PC-3 (cell line): Measurements from ENCODE around the gene INSL3. TPM values are rescaled to one million over a fixed set of nuclear protein-coding genes. Genes with fewer than 3 reads are reported as not detected.
A peak's percentile ranks its signal among the peaks of the same experiment; 100 is the strongest.

Experiments used
- ATAC-seq: fragments of 200-7000 bp; cut with Tn5 transposase; 2 replicates; pipeline ENCODE4 v1.9.1; 2020; ENCODE audit warnings: mild to moderate bottlenecking, moderate library complexity
- BruUV-seq: library from RNA; stranded (reverse); fragments of 400-500 nt; replicated peaks from 2 replicates; lab custom pipeline; 2021; lab: Mats Ljungman, UMichigan
- CTCF ChIA-PET: fragments of 300-600 bp; sonication (Branson Sonifier 250); formaldehyde crosslinking; loops from one replicate; lab custom pipeline; 2022; ENCODE audit warnings: antibody characterized with exemption; lab: Charles Lee
- POLR2A ChIA-PET: fragments of 300-600 bp; sonication (Branson Sonifier 250); formaldehyde crosslinking; loops from one replicate; lab custom pipeline; 2022; ENCODE audit warnings: antibody characterized with exemption; ENCODE audit not compliant: unreplicated experiment; lab: Charles Lee
- DNase-seq: peaks from one replicate; pipeline ENCODE4 v3.0.0-alpha.2; 2015
- H2AFZ ChIP-seq: fragments of 300-600 bp; sonication (generic); 2 replicates; pipeline ENCODE4 v1.6.0; 2016; ENCODE audit warnings: antibody characterized with exemption, low read length
- H3F3A ChIP-seq: fragments of 300-600 bp; sonication (generic); one replicate; pipeline ENCODE4 v1.6.0; 2017; ENCODE audit warnings: antibody characterized with exemption, low read length, control low read depth, mild to moderate bottlenecking; ENCODE audit not compliant: unreplicated experiment
- H3K27ac ChIP-seq: fragments of 300-600 bp; sonication (generic); 2 replicates; pipeline ENCODE4 v1.5.1; 2016; ENCODE audit warnings: mild to moderate bottlenecking, low read length
- H3K27me3 ChIP-seq: fragments of 300-600 bp; sonication (generic); 2 replicates; pipeline ENCODE4 v1.6.1; 2016; ENCODE audit warnings: low read length, mixed read lengths
- H3K36me3 ChIP-seq: fragments of 300-600 bp; sonication (generic); 2 replicates; pipeline ENCODE4 v1.6.1; 2016; ENCODE audit warnings: low read depth, mixed run types, low read length, mixed read lengths
- H3K4me1 ChIP-seq: fragments of 300-600 bp; sonication (generic); 2 replicates; pipeline ENCODE4 v1.5.1; 2016; ENCODE audit warnings: low read length; ENCODE audit not compliant: insufficient read depth
- H3K4me2 ChIP-seq: fragments of 300-600 bp; sonication (generic); 2 replicates; pipeline ENCODE4 v1.6.0; 2016; ENCODE audit warnings: low read length
- H3K4me3 ChIP-seq: fragments of 300-600 bp; sonication (generic); 2 replicates; pipeline ENCODE4 v1.5.1; 2016; ENCODE audit warnings: mild to moderate bottlenecking, low read length, mixed read lengths
- H3K79me2 ChIP-seq: fragments of 300-600 bp; sonication (generic); 2 replicates; pipeline ENCODE4 v1.6.1; 2017; ENCODE audit warnings: low read length, mixed read lengths
- H3K9ac ChIP-seq: fragments of 300-600 bp; sonication (generic); 2 replicates; pipeline ENCODE4 v1.6.0; 2016; ENCODE audit warnings: mild to moderate bottlenecking, low read length
- H3K9me2 ChIP-seq: fragments of 300-600 bp; sonication (generic); replicated peaks from 2 replicates; pipeline ENCODE4 v1.6.1; 2016; ENCODE audit warnings: mixed run types, low read length, mixed read lengths
- H3K9me3 ChIP-seq: fragments of 300-600 bp; sonication (generic); 2 replicates; pipeline ENCODE4 v1.6.1; 2016; ENCODE audit warnings: low read length, mixed read lengths
- H4K20me1 ChIP-seq: fragments of 300-600 bp; sonication (generic); 2 replicates; pipeline ENCODE4 v1.6.1; 2016; ENCODE audit warnings: low read length, mixed read lengths
- CTCF ChIP-seq: fragments of 300-600 bp; sonication (generic); conservative IDR thresholded peaks from 2 replicates; pipeline ENCODE4 v1.5.1; 2017; ENCODE audit warnings: antibody characterized with exemption, low read depth, mild to moderate bottlenecking, low read length
- EZH2 ChIP-seq: fragments of 300-600 bp; sonication (generic); IDR thresholded peaks from one replicate; pipeline ENCODE4 v1.6.1; 2017; ENCODE audit warnings: antibody characterized with exemption, mild to moderate bottlenecking, low read length; ENCODE audit not compliant: unreplicated experiment
- EZH2phosphoT487 ChIP-seq: fragments of 300-600 bp; sonication (generic); IDR thresholded peaks from 2 replicates; pipeline ENCODE4 v1.6.1; 2018; ENCODE audit warnings: mild to moderate bottlenecking, antibody characterized with exemption, low read length, borderline replicate concordance
- intact Hi-C: fragments of 100-400 bp; cut with micrococcal nuclease; formaldehyde crosslinking; loops from 2 replicates; pipeline ENCODE4 v1.9.0; 2023
- total RNA-seq: library from RNA; depleted of rRNA; stranded (reverse); fragments of >200 nt; gene quantifications from 2 replicates; pipeline ENCODE4 v1.2.3, GENCODE V29; 2014

The INSL3 gene
- total RNA-seq, 1 experiment from 2014 or later: not detected

GRCh38 chr19:17843908-17844490 lies 22.7 kb upstream of the INSL3 start:
- DNase-seq (no peak), ATAC-seq (no peak)
- POLR2A ChIA-PET: interaction anchor here (0.6 kb wide), 1 partner anchor 15 kb away, joined by 4 read pairs; the partner anchor contains the start of gene RPL18A
- Histone ChIP-seq H3K79me2 (peaks cover 14% of the 10 kb centered on the region), H3K9me3 (no peaks in the 10 kb centered on the region), H3K4me2 (no peak overlapping the region), H3K36me3 (no peaks in the 10 kb centered on the region), H3K27ac (no peak overlapping the region), H4K20me1 (no peaks in the 10 kb centered on the region), H3K4me1 (peaks cover 19% of the 10 kb centered on the region), H3K27me3 (no peaks in the 10 kb centered on the region), H2AFZ (no peak overlapping the region), H3K9me2 (no peaks in the 10 kb centered on the region), H3F3A (no peaks in the 10 kb centered on the region), H3K4me3 (no peak overlapping the region), H3K9ac (no peak overlapping the region)
- no peak for TF ChIP-seq CTCF
- no peak for TF ChIP-seq EZH2phosphoT487
- BruUV-seq: no TSS peak
- CTCF ChIA-PET: no interaction called here
- intact Hi-C loops: loop anchor here (5.0 kb wide), 1 partner anchor 227 kb away; no protein-coding TSS in a partner anchor

GRCh38 chr19:17843292-17843827 lies 22.0 kb upstream of the INSL3 start:
- no peak for ATAC-seq
- H2AFZ ChIP-seq: no peak overlapping the region
- peaks cover 14% of the 10 kb centered on the region for H3K79me2 ChIP-seq
- H3K27me3 ChIP-seq: no peaks in the 10 kb centered on the region
- intact Hi-C loops: loop anchor here (5.0 kb wide), 1 partner anchor 226 kb away; no protein-coding TSS in a partner anchor
- peak overlapping the region; percentile 99 for H3K4me2 ChIP-seq
- no peak for DNase-seq
- no peaks in the 10 kb centered on the region for H3K36me3 ChIP-seq
- H4K20me1 ChIP-seq: no peaks in the 10 kb centered on the region
- ChIA-PET CTCF (interaction anchor here (0.6 kb wide), 1 partner anchor 16 kb away, joined by 11 read pairs; no protein-coding TSS in a partner anchor), POLR2A (interaction anchor here (0.6 to 0.8 kb wide), 2 partner anchors 16 kb away, joined by 3 to 4 read pairs; partner anchors contain the start of gene RPL18A)
- H3K4me1 ChIP-seq: peaks cover 19% of the 10 kb centered on the region
- H3K4me3 ChIP-seq: peak overlapping the region; percentile 76
- BruUV-seq: no TSS peak
- no peaks in the 10 kb centered on the region for H3K9me3 ChIP-seq
- no peak for TF ChIP-seq CTCF
- no peak for TF ChIP-seq EZH2phosphoT487
- TF ChIP-seq EZH2: no peak
- H3K27ac ChIP-seq: no peak overlapping the region
- H3F3A ChIP-seq: no peaks in the 10 kb centered on the region
- H3K9ac ChIP-seq: peak overlapping the region; percentile 94
- no peaks in the 10 kb centered on the region for H3K9me2 ChIP-seq
